ENCODE data around the gene SLIT3.

SLIT3 gene

GRCh38 chr5:168614661-168615060, 686.3 kb downstream of the SLIT3 start:
- no peak overlapping the region for H3K27ac Mint-ChIP-seq
- no peak for DNase-seq
- H3K36me3 Mint-ChIP-seq (ENCODE audit: low read depth) = no peaks in the 10 kb centered on the region
- no peaks in the 10 kb centered on the region for H3K9me3 Mint-ChIP-seq
- H3K4me3 Mint-ChIP-seq = no peak overlapping the region
- no peaks in the 10 kb centered on the region for H3K27me3 Mint-ChIP-seq
- H3K4me1 Mint-ChIP-seq (ENCODE audit: low read depth) = peaks cover 10% of the 10 kb centered on the region

- DNase-seq = no peak
- Mint-ChIP-seq H3K36me3 (ENCODE audit: low read depth) (no peaks in the 10 kb centered on the region), H3K9me3 (no peaks in the 10 kb centered on the region), H3K27ac (no peak overlapping the region), H3K4me1 (ENCODE audit: low read depth) (peaks cover 10% of the 10 kb centered on the region), H3K27me3 (no peaks in the 10 kb centered on the region), H3K4me3 (no peak overlapping the region)
Observed at GRCh38 chr5:168613996-168614395, 686.9 kb downstream of the SLIT3 start.

DNA sequence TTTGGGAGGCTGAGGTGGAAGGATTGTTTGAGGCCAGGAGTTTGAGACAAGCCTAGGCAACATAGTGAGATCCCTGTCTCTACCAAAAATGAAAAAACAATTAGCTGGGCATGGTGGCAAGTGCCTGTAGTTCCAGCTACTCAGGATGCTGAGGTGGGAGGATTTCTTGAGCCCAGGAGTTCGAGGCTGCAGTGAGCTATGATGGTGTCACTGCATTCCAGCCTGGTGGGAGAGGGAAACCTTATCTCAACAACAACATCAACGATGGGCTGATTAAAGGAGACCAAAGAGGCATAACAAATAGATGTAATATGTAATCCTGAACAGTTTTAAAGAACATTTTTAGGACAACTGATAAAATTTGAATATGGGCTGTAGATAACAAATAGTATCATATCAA, 687.5 kb downstream of the SLIT3 start:
- Mint-ChIP-seq H3K27ac (no peak overlapping the region), H3K4me1 (ENCODE audit: low read depth) (peaks cover 16% of the 10 kb centered on the region), H3K36me3 (ENCODE audit: low read depth) (no peaks in the 10 kb centered on the region), H3K4me3 (no peak overlapping the region), H3K9me3 (no peaks in the 10 kb centered on the region), H3K27me3 (no peaks in the 10 kb centered on the region)
- DNase-seq = no peak

GRCh38 chr5:168612996-168613395, 687.9 kb downstream of the SLIT3 start:
- no peak for DNase-seq
- Mint-ChIP-seq H3K36me3 (ENCODE audit: low read depth) (no peaks in the 10 kb centered on the region), H3K27ac (peak overlapping the region; percentile 47), H3K27me3 (no peaks in the 10 kb centered on the region), H3K9me3 (no peaks in the 10 kb centered on the region), H3K4me1 (ENCODE audit: low read depth) (peaks cover 20% of the 10 kb centered on the region), H3K4me3 (no peak overlapping the region)

DNA sequence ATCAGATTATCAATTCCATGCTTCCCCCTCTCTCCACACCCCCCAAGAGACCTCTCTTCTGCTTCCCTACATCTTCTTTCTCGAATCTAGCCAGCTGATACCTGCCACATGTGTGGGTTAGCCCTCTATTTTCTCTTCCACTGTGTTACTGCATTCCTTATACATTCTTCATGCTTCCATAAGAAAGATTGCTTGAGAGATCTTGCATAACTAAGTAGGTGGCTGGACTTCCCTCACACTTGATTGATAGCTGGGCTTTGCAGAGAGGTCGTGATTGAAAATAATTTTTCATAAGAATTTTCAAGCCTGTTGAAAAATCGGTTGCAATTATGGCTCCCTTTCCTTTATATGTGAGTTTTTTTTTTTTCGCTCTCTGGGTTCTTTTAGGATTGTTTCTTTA, 688.8 kb downstream of the SLIT3 start:
- Mint-ChIP-seq H3K4me1 (ENCODE audit: low read depth) (peaks cover 24% of the 10 kb centered on the region), H3K36me3 (ENCODE audit: low read depth) (no peaks in the 10 kb centered on the region), H3K27me3 (no peaks in the 10 kb centered on the region), H3K9me3 (no peaks in the 10 kb centered on the region), H3K27ac (no peak overlapping the region), H3K4me3 (no peak overlapping the region)
- no peak for DNase-seq

Measured in activated T-cell treated with anti-CD3 and anti-CD28 coated beads, Interleukin-2, amount 50 U/mL, for 24 hours (primary cell).